Smooth muscle cell (in vitro differentiated cells): Measurements from ENCODE around the gene LMOD1. TPM values are rescaled to one million over a fixed set of nuclear protein-coding genes. Genes with fewer than 3 reads are reported as not detected.

Experiments used
- DNase-seq: peaks from one replicate; lab custom pipeline; 2025; ENCODE audit not compliant: unreplicated experiment; lab: John Stamatoyannopoulos, UW
- H2AFZ ChIP-seq: fragments of 200-600 bp; sonication (generic); 2 replicates; pipeline ENCODE4 v1.6.0; 2016; ENCODE audit warnings: antibody characterized with exemption, low read depth, mild to moderate bottlenecking
- H3F3A ChIP-seq: fragments of 200-600 bp; sonication (generic); 2 replicates; pipeline ENCODE4 v1.6.0; 2017; ENCODE audit warnings: antibody characterized with exemption, low read depth
- H3K27ac ChIP-seq: fragments of 200-600 bp; sonication (generic); 2 replicates; pipeline ENCODE4 v1.5.1; 2016; ENCODE audit warnings: low read depth, mild to moderate bottlenecking
- H3K27me3 ChIP-seq: fragments of 200-600 bp; sonication (generic); 2 replicates; pipeline ENCODE4 v1.6.1; 2016; ENCODE audit warnings: low read depth, mild to moderate bottlenecking
- H3K36me3 ChIP-seq: fragments of 200-600 bp; sonication (generic); 2 replicates; pipeline ENCODE4 v1.5.1; 2016; ENCODE audit warnings: low read depth
- H3K4me1 ChIP-seq: fragments of 200-600 bp; sonication (generic); 2 replicates; pipeline ENCODE4 v1.5.1; 2016; ENCODE audit warnings: low read depth
- H3K4me2 ChIP-seq: fragments of 200-600 bp; sonication (generic); 2 replicates; pipeline ENCODE4 v1.6.0; 2016; ENCODE audit warnings: mild to moderate bottlenecking
- H3K4me3 ChIP-seq: fragments of 200-600 bp; sonication (generic); 2 replicates; pipeline ENCODE4 v1.5.1; 2016; ENCODE audit warnings: mild to moderate bottlenecking
- H3K79me2 ChIP-seq: fragments of 200-600 bp; sonication (generic); 2 replicates; pipeline ENCODE4 v1.6.0; 2016; ENCODE audit warnings: low read depth, mild to moderate bottlenecking
- H3K9ac ChIP-seq: fragments of 200-600 bp; sonication (generic); 2 replicates; pipeline ENCODE4 v1.6.0; 2016; ENCODE audit warnings: low read depth
- H3K9me3 ChIP-seq: fragments of 200-600 bp; sonication (generic); replicated peaks from 2 replicates; pipeline ENCODE4 v1.5.1; 2016; ENCODE audit warnings: low read depth
- H4K20me1 ChIP-seq: fragments of 200-600 bp; sonication (generic); 2 replicates; pipeline ENCODE4 v1.6.0; 2016; ENCODE audit warnings: low read depth
- WGBS: methylation state at CpG from one replicate; pipeline ENCODE4 v1.1.7; 2016; ENCODE audit warnings: low lambda C conversion rate; 5-methylcytosine and 5-hydroxymethylcytosine counted together
- polyA plus RNA-seq: library from polyadenylated mRNA; unstranded; fragments of >200 nt; fragmentation: Nextera tagmentation; extraction: Ambion mirVana; gene quantifications from 2 replicates; pipeline ENCODE4 v1.2.1, GENCODE V29; 2016
- total RNA-seq: library from RNA; depleted of rRNA; stranded (reverse); fragments of >200 nt; gene quantifications from 2 replicates; pipeline ENCODE4 v1.2.3, GENCODE V29; 2014
- TF ChIP-seq, protein P1 (sequence below): fragments of 200-600 bp; sonication (generic); IDR thresholded peaks from 2 replicates; pipeline ENCODE4 v1.5.1; 2017; ENCODE audit warnings: borderline replicate concordance, mild to moderate bottlenecking, antibody characterized with exemption; ENCODE audit not compliant: insufficient read depth, poor library complexity, severe bottlenecking

LMOD1 gene
- total and polyA plus RNA-seq, 2 experiments from 2014 or later: 4.0 to 5.6 TPM

GRCh38 chr1:201958348-201958747 lies 12.0 kb upstream of the LMOD1 start:
- Histone ChIP-seq H3K27ac (no peak overlapping the region), H3K4me2 (no peak overlapping the region), H3F3A (peaks cover 15% of the 10 kb centered on the region), H3K9me3 (no peaks in the 10 kb centered on the region), H3K4me3 (no peak overlapping the region), H2AFZ (no peak overlapping the region), H3K36me3 (peaks cover 3% of the 10 kb centered on the region), H3K9ac (no peak overlapping the region), H3K4me1 (peaks cover 7% of the 10 kb centered on the region), H3K79me2 (peaks cover 55% of the 10 kb centered on the region), H3K27me3 (no peaks in the 10 kb centered on the region), H4K20me1 (peaks cover 41% of the 10 kb centered on the region)
- TF ChIP-seq, protein P1, sequence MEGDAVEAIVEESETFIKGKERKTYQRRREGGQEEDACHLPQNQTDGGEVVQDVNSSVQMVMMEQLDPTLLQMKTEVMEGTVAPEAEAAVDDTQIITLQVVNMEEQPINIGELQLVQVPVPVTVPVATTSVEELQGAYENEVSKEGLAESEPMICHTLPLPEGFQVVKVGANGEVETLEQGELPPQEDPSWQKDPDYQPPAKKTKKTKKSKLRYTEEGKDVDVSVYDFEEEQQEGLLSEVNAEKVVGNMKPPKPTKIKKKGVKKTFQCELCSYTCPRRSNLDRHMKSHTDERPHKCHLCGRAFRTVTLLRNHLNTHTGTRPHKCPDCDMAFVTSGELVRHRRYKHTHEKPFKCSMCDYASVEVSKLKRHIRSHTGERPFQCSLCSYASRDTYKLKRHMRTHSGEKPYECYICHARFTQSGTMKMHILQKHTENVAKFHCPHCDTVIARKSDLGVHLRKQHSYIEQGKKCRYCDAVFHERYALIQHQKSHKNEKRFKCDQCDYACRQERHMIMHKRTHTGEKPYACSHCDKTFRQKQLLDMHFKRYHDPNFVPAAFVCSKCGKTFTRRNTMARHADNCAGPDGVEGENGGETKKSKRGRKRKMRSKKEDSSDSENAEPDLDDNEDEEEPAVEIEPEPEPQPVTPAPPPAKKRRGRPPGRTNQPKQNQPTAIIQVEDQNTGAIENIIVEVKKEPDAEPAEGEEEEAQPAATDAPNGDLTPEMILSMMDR: no peak
- DNase-seq: no peak
- 85% methylated on average over 5 of the region's 5 CpGs for WGBS

DNA sequence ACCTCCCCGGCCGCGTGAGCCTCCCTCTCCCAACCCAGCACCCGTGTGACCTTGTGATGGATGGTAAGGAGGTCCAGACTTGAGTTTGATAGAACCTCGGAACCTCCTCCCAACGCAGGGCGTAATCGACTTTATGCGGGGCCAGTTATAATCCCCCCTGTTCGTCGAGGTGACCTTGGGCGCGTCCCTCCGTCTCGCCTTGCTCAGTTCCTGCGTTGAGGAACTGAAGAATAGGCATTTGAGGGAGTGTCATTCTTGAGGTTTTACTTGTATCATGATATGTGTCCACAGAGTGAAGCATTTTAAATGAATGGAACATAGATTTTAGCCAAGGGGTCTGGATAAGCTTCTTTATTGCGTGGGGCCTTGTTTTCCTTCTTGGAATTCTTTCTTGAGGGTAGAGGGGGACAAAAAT lies 9.4 kb upstream of the LMOD1 start:
- DNase-seq: no peak
- TF ChIP-seq, protein P1: no peak
- peaks cover 7% of the 10 kb centered on the region for H3K4me1 ChIP-seq
- H2AFZ ChIP-seq: peak overlapping the region; percentile 54
- H3K27me3 ChIP-seq: no peaks in the 10 kb centered on the region
- H3K9me3 ChIP-seq: no peaks in the 10 kb centered on the region
- H3K27ac ChIP-seq: peak overlapping the region; percentile 74
- H3K4me2 ChIP-seq: peak overlapping the region; percentile 95
- peak overlapping the region; percentile 84 for H3K4me3 ChIP-seq
- H3K79me2 ChIP-seq: peaks cover 50% of the 10 kb centered on the region
- 1% methylated on average over 17 of the region's 17 CpGs for WGBS
- H3K9ac ChIP-seq: peak overlapping the region; percentile 95
- H3K36me3 ChIP-seq: peaks cover 3% of the 10 kb centered on the region
- H4K20me1 ChIP-seq: peaks cover 16% of the 10 kb centered on the region
- H3F3A ChIP-seq: no peaks in the 10 kb centered on the region

GRCh38 chr1:201955009-201955728 lies 8.8 kb upstream of the LMOD1 start, which contains the start of gene TIMM17A:
TSS of gene TIMM17A (plus strand) at chr1:201955503. CDS start at chr1:201955527, 24 bp downstream.
- Histone ChIP-seq H3K4me1 (peaks cover 7% of the 10 kb centered on the region), H3K79me2 (peaks cover 45% of the 10 kb centered on the region), H3K27me3 (no peaks in the 10 kb centered on the region), H3F3A (no peaks in the 10 kb centered on the region), H3K4me3 (peak within 1 kb of the TSS; percentile 84), H3K4me2 (peak within 1 kb of the TSS; percentile 95), H4K20me1 (peaks cover 12% of the 10 kb centered on the region), H3K9ac (peak within 1 kb of the TSS; percentile 95), H3K9me3 (no peaks in the 10 kb centered on the region), H3K36me3 (peaks cover 3% of the 10 kb centered on the region), H3K27ac (peak within 1 kb of the TSS; percentile 95), H2AFZ (peak within 1 kb of the TSS; percentile 63)
- peak; percentile 88 for DNase-seq
- under 1% methylated on average over 43 of the region's 43 CpGs for WGBS
- TF ChIP-seq, protein P1: no peak
